SK-N-SH (cell line): ENCODE results near the gene MAB21L3. TPM values are rescaled to one million over a fixed set of nuclear protein-coding genes. Genes with fewer than 3 reads are reported as not detected.
A peak's percentile ranks its signal among the peaks of the same experiment; 100 is the strongest.

Experiments
- CTCF ChIA-PET: fragments of 300-600, 350-600 bp; formaldehyde crosslinking; extraction: SDS; loops from one replicate; lab custom pipeline; 2021; lab: Yijun Ruan, JAX
- POLR2A ChIA-PET: fragments of 350-600 bp; sonication (Branson Sonifier 250); formaldehyde crosslinking; extraction: SDS; loops from one replicate; lab custom pipeline; 2020; ENCODE audit warnings: antibody characterized with exemption, inconsistent platforms; lab: Yijun Ruan, JAX
- DNase-seq: peaks from one replicate; pipeline ENCODE4 v3.0.0; 2012
- H2AFZ ChIP-seq: fragments of 200-600 bp; sonication (generic); 2 replicates; pipeline ENCODE4 v1.8.1; 2016; ENCODE audit warnings: antibody characterized with exemption, mild to moderate bottlenecking, low read depth
- H3F3A ChIP-seq: fragments of 200-600 bp; sonication (generic); replicated peaks from 2 replicates; pipeline ENCODE3; 2016; ENCODE audit warnings: antibody characterized with exemption, mild to moderate bottlenecking; ENCODE audit not compliant: insufficient read depth
- H3K27ac ChIP-seq, 2 experiments: fragments of 200-500 bp in 1 of 2; fragments of 200-600 bp in 1 of 2; sonication (Bioruptor generic) in 1 of 2; sonication (generic), shearing (Covaris generic) in 1 of 2; 2 replicates each; pipeline versions ENCODE4 v1.5.1 to v1.6.1; 2014 to 2016; ENCODE audit warnings: low read depth in 2 of 2, inconsistent platforms in 1 of 2, low read length in 1 of 2, mild to moderate bottlenecking in 1 of 2, mixed read lengths in 1 of 2
- H3K27me3 ChIP-seq: fragments of 200-600 bp; sonication (generic), shearing (Covaris generic); 2 replicates; pipeline ENCODE4 v1.6.1; 2016; ENCODE audit warnings: mixed run types; ENCODE audit not compliant: insufficient read depth
- H3K36me3 ChIP-seq, 2 experiments: fragments of 200-500 bp in 1 of 2; fragments of 200-600 bp in 1 of 2; sonication (Bioruptor generic) in 1 of 2; sonication (generic) in 1 of 2; replicated peaks in 1 of 2; 2 replicates each; pipeline versions ENCODE3 to v1.5.1; 2014 to 2016; ENCODE audit warnings: low read length in 1 of 2, mild to moderate bottlenecking in 1 of 2; ENCODE audit not compliant: insufficient read depth in 2 of 2, control insufficient read depth in 1 of 2
- H3K4me1 ChIP-seq, 2 experiments: fragments of 200-500 bp in 1 of 2; fragments of 200-600 bp in 1 of 2; sonication (Bioruptor generic) in 1 of 2; sonication (generic), shearing (Covaris generic) in 1 of 2; 2 replicates each; pipeline versions ENCODE4 v1.5.1 to v1.6.1; 2014 to 2016; ENCODE audit warnings: low read depth in 1 of 2, low read length in 1 of 2, mixed run types in 1 of 2; ENCODE audit not compliant: insufficient read depth in 2 of 2, control insufficient read depth in 1 of 2
- H3K4me2 ChIP-seq: fragments of 200-600 bp; sonication (generic), shearing (Covaris generic); 2 replicates; pipeline ENCODE4 v1.6.1; 2017; ENCODE audit warnings: mixed run types
- H3K4me3 ChIP-seq, 2 experiments: fragments of 200-500 bp in 1 of 2; fragments of 200-600 bp in 1 of 2; sonication (Bioruptor generic) in 1 of 2; sonication (generic), shearing (Covaris generic) in 1 of 2; 2 replicates each; pipeline versions ENCODE4 v1.5.1 to v1.8.1; 2014 to 2016; ENCODE audit warnings: low read depth in 2 of 2, inconsistent platforms in 1 of 2, low read length in 1 of 2, mild to moderate bottlenecking in 1 of 2, mixed read lengths in 1 of 2, moderate library complexity in 1 of 2
- H3K79me2 ChIP-seq: fragments of 200-600 bp; sonication (generic); 2 replicates; pipeline ENCODE4 v1.8.1; 2017; ENCODE audit warnings: mild to moderate bottlenecking; ENCODE audit not compliant: insufficient read depth
- H3K9ac ChIP-seq: fragments of 200-600 bp; sonication (generic); 2 replicates; pipeline ENCODE4 v1.6.1; 2017; ENCODE audit warnings: mixed run types
- H3K9me2 ChIP-seq: fragments of 200-600 bp; sonication (generic); 2 replicates; pipeline ENCODE4 v1.6.1; 2017; ENCODE audit warnings: mixed run types
- H3K9me3 ChIP-seq: fragments of 200-600 bp; sonication (generic); 2 replicates; pipeline ENCODE4 v1.6.1; 2017; ENCODE audit warnings: mixed run types, mild to moderate bottlenecking, moderate library complexity
- H4K20me1 ChIP-seq: fragments of 200-600 bp; sonication (generic); 2 replicates; pipeline ENCODE4 v1.6.1; 2017; ENCODE audit warnings: mild to moderate bottlenecking, mixed run types; ENCODE audit not compliant: insufficient read depth
- FOXM1 ChIP-seq: IDR thresholded peaks from 2 replicates; pipeline ENCODE4 v1.4.0; 2012; ENCODE audit warnings: low read depth, mild to moderate bottlenecking
- GATA2 ChIP-seq: sonication (generic); formaldehyde crosslinking; IDR thresholded peaks from 2 replicates; pipeline ENCODE4 v1.5.0; 2020; ENCODE audit warnings: mild to moderate bottlenecking, missing genetic modification reagents
- MEF2A ChIP-seq: IDR thresholded peaks from 2 replicates; pipeline ENCODE4 v1.4.0; 2012; ENCODE audit warnings: low read depth, borderline replicate concordance
- RXRA ChIP-seq: IDR thresholded peaks from 2 replicates; pipeline ENCODE4 v1.4.0; 2012; ENCODE audit warnings: low read depth, mild to moderate bottlenecking, borderline replicate concordance
- TCF12 ChIP-seq: IDR thresholded peaks from 2 replicates; pipeline ENCODE4 v1.4.0; 2012
- WGBS: methylation state at CpG from one replicate; pipeline ENCODE4 v1.1.6; 2017; ENCODE audit warnings: low lambda C conversion rate; 5-methylcytosine and 5-hydroxymethylcytosine counted together
- polyA plus RNA-seq, 3 experiments: library from polyadenylated mRNA; depleted of rRNA; stranded (reverse); fragments of >200 nt; gene quantifications; 2 replicates each; pipeline ENCODE4 v1.2.3, GENCODE V29; 2012
- TF ChIP-seq, protein P1 (sequence below): fragments of 150-350 bp; IDR thresholded peaks from 2 replicates; pipeline ENCODE4 v1.6.1; 2017; ENCODE audit warnings: antibody characterized with exemption, low read length, low read depth, borderline replicate concordance
- TF ChIP-seq, protein P2 (sequence below): IDR thresholded peaks from 2 replicates; pipeline ENCODE4; 2012
- TF ChIP-seq, protein P3 (sequence below): IDR thresholded peaks from 2 replicates; pipeline ENCODE4 v1.6.1; 2012; ENCODE audit warnings: mild to moderate bottlenecking, low read depth, low read length, moderate library complexity

MAB21L3 gene
- polyA plus RNA-seq, 1 of the 3 experiments (the other 2 are of a cell fraction) = not detected

GRCh38 chr1:116152577-116152943 is 41.4 kb downstream of the MAB21L3 start:
- Histone ChIP-seq H3K79me2 (no peaks in the 10 kb centered on the region), H3K9me3 (no peaks in the 10 kb centered on the region), H4K20me1 (no peaks in the 10 kb centered on the region), H3K9me2 (no peaks in the 10 kb centered on the region), H3K27me3 (no peaks in the 10 kb centered on the region), H3K4me1 (peaks cover 2 to 4% of the 10 kb centered on the region in 2 experiments; a peak in 2 of 4 replicates), H3K4me3 (peak overlapping the region in 1 of 2 experiments; percentile 51; a peak in 3 of 4 replicates), H3K4me2 (peak overlapping the region; percentile 73), H3F3A (no peaks in the 10 kb centered on the region), H3K27ac (peak overlapping the region in 1 of 2 experiments; percentile 60; a peak in 1 of 4 replicates), H2AFZ (peak overlapping the region; percentile 68; the same call in 1 of the 2 replicates), H3K36me3 (no peaks in the 10 kb centered on the region), H3K9ac (no peak overlapping the region)
- POLR2A ChIA-PET = no interaction called here
- no peak for DNase-seq
- TF ChIP-seq TCF12 (no peak), FOXM1 (no peak), MEF2A (no peak)
- TF ChIP-seq, protein P1, sequence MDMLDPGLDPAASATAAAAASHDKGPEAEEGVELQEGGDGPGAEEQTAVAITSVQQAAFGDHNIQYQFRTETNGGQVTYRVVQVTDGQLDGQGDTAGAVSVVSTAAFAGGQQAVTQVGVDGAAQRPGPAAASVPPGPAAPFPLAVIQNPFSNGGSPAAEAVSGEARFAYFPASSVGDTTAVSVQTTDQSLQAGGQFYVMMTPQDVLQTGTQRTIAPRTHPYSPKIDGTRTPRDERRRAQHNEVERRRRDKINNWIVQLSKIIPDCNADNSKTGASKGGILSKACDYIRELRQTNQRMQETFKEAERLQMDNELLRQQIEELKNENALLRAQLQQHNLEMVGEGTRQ = no peak
- CTCF ChIA-PET = interaction anchor here (0.6 to 17.7 kb wide), 31 partner anchors 8 to 363 kb away, joined by 3 to 1099 read pairs (median 4); no protein-coding TSS in a partner anchor
- 76% methylated on average over 4 of the region's 4 CpGs for WGBS

DNA sequence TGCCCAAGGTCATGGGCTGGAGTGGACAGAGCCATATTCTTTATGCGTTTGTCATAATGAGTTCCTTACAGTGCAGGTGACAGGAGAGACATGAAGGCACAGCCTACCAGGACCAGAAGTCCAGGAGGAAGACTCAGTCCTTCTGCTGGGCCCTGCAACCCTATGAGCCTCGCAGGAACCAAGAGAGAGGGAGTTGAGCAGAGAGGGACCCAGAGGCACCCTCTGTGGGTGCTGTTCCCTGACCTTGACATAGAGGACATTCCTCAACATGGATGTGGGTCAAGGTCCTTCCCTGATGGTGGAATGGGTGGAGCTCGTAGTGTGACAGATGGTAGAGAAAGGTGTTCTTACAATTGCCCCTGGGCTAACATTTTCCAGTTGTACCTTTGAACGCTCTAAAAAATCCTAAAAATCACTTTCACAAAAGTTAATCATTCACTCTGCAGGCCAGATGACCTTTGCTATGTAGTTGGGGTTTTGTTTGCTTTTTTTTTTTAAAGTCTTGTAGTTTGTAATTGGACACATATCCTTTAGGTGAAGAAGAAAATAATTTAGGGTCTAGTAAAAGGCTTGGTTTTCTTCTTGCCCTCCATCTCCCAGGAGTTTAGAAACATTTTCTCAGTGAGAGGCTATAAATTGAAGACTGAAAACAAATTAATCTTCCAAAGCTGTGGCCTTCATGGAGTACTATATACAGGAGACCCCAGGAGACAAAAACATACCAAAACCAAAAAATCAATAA is 41.9 kb downstream of the MAB21L3 start:
- Histone ChIP-seq H3K79me2 (no peaks in the 10 kb centered on the region), H3K36me3 (no peaks in the 10 kb centered on the region), H4K20me1 (no peaks in the 10 kb centered on the region), H3K9me2 (no peaks in the 10 kb centered on the region), H3K27ac (no peak overlapping the region), H3F3A (no peaks in the 10 kb centered on the region), H3K9me3 (no peaks in the 10 kb centered on the region), H3K27me3 (no peaks in the 10 kb centered on the region), H3K9ac (no peak overlapping the region), H3K4me3 (no peak overlapping the region), H3K4me2 (no peak overlapping the region), H3K4me1 (peaks cover 2 to 4% of the 10 kb centered on the region in 2 experiments; a peak in 2 of 4 replicates), H2AFZ (no peak overlapping the region)
- no peak for DNase-seq
- WGBS = 91% methylated on average over 4 of the region's 4 CpGs
- POLR2A ChIA-PET = interaction anchor here (1.4 kb wide), 1 partner anchor 12 kb away, joined by 3 read pairs; no protein-coding TSS in a partner anchor
- CTCF ChIA-PET = interaction anchor here (1.1 to 17.7 kb wide), 5 partner anchors 11 to 342 kb away, joined by 3 to 1099 read pairs (median 17); no protein-coding TSS in a partner anchor
- TF ChIP-seq RXRA = no peak
- TF ChIP-seq FOXM1 = no peak
- no peak for TF ChIP-seq GATA2 (CRISPR knock-in tag)
- TF ChIP-seq, protein P2, sequence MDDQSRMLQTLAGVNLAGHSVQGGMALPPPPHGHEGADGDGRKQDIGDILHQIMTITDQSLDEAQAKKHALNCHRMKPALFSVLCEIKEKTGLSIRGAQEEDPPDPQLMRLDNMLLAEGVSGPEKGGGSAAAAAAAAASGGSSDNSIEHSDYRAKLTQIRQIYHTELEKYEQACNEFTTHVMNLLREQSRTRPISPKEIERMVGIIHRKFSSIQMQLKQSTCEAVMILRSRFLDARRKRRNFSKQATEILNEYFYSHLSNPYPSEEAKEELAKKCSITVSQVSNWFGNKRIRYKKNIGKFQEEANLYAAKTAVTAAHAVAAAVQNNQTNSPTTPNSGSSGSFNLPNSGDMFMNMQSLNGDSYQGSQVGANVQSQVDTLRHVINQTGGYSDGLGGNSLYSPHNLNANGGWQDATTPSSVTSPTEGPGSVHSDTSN = no peak
- TF ChIP-seq, protein P3, sequence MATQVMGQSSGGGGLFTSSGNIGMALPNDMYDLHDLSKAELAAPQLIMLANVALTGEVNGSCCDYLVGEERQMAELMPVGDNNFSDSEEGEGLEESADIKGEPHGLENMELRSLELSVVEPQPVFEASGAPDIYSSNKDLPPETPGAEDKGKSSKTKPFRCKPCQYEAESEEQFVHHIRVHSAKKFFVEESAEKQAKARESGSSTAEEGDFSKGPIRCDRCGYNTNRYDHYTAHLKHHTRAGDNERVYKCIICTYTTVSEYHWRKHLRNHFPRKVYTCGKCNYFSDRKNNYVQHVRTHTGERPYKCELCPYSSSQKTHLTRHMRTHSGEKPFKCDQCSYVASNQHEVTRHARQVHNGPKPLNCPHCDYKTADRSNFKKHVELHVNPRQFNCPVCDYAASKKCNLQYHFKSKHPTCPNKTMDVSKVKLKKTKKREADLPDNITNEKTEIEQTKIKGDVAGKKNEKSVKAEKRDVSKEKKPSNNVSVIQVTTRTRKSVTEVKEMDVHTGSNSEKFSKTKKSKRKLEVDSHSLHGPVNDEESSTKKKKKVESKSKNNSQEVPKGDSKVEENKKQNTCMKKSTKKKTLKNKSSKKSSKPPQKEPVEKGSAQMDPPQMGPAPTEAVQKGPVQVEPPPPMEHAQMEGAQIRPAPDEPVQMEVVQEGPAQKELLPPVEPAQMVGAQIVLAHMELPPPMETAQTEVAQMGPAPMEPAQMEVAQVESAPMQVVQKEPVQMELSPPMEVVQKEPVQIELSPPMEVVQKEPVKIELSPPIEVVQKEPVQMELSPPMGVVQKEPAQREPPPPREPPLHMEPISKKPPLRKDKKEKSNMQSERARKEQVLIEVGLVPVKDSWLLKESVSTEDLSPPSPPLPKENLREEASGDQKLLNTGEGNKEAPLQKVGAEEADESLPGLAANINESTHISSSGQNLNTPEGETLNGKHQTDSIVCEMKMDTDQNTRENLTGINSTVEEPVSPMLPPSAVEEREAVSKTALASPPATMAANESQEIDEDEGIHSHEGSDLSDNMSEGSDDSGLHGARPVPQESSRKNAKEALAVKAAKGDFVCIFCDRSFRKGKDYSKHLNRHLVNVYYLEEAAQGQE = no peak
- no peak for TF ChIP-seq MEF2A
